Rectal smooth muscle tissue (tissue), 1 donor: Measurements from ENCODE around the gene NUP214.
"Not testable (repeated sequence)": the region's sequence is repeated elsewhere in the genome, so short reads cannot be mapped to it uniquely, and the experiment has no call there.

Experiments used
- H3K27ac ChIP-seq: one replicate; pipeline ENCODE4 v1.7.0; 2013; ENCODE audit warnings: low read depth, low read length, inconsistent platforms
- H3K27me3 ChIP-seq: one replicate; pipeline ENCODE4 v1.7.0; 2013; ENCODE audit warnings: low read length; ENCODE audit not compliant: control insufficient read depth, insufficient read depth
- H3K36me3 ChIP-seq: one replicate; pipeline ENCODE4 v1.7.0; 2013; ENCODE audit warnings: low read length; ENCODE audit not compliant: control insufficient read depth, insufficient read depth
- H3K4me1 ChIP-seq: one replicate; pipeline ENCODE4 v1.7.0; 2013; ENCODE audit warnings: low read length; ENCODE audit not compliant: control insufficient read depth, insufficient read depth
- H3K4me3 ChIP-seq: one replicate; pipeline ENCODE4 v1.7.0; 2013; ENCODE audit warnings: low read length
- H3K9ac ChIP-seq: one replicate; pipeline ENCODE4 v1.7.0; 2013; ENCODE audit warnings: low read length

NUP214 gene

DNA sequence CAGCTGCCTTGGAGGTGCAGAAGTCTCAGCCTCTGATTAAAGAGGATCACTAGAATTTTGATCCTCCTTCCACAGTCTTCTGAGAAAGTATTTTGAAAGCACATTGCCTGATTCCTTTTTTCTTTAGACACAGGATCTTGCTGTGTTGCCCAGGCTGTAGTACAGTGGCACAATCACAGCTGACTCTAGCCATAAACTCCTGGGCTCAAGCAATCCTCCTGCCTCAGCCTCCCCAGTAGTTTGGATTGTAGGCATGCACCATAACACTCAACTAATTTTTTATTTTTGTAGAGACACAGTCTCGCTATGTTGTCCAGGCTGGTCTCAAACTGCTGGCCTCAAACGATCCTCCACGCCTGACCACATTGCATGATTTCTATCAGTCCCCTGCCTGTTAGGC lies 76.5 kb downstream of the NUP214 start:
- Histone ChIP-seq H3K9ac (no peak overlapping the region), H3K27ac (no peak overlapping the region), H3K36me3 (peaks cover 36% of the 10 kb centered on the region), H3K4me3 (no peak overlapping the region), H3K4me1 (no peaks in the 10 kb centered on the region), H3K27me3 (no peaks in the 10 kb centered on the region)

DNA sequence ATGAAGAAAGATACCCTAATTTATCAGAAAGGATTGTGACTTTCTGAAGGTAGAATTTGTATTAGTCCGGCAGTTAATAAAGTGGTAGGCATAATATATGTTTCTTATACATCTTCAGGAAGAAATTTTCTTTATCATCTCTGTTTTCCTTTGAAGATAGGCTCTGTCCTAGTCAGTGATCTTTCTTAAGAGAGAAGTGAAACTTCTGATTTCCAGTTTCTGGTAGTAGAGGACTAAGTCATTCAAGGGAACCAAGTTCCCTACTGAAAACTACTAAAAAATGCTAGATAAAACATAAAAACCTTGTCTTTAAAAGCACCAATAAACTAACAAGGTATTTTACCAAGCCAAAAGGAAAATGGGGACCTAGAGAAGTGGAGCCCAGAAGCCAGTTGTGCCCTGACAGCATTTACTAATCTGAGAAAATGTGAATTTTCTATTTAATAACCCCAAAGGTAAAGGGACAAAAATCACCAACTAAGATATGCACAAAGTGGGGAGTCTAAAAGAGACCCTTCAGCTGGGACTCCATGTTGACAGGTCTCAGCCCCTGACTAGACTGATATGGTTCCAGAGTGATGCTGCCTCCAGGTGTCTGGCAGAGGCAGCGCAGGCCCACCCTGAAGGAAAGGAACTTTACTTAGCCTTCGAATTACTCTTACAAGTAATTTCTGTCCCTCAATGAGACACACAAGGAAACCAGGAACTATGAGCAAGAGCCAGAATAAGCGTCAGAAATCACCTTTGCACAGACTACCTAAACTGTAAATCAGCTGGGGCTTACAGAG lies 78.2 kb downstream of the NUP214 start:
- H3K4me3 ChIP-seq, result no peak overlapping the region
- no peak overlapping the region for H3K9ac ChIP-seq
- H3K27ac ChIP-seq, result no peak overlapping the region
- H3K27me3 ChIP-seq, result no peaks in the 10 kb centered on the region
- peaks cover 25% of the 10 kb centered on the region for H3K36me3 ChIP-seq
- H3K4me1 ChIP-seq, result no peaks in the 10 kb centered on the region

DNA sequence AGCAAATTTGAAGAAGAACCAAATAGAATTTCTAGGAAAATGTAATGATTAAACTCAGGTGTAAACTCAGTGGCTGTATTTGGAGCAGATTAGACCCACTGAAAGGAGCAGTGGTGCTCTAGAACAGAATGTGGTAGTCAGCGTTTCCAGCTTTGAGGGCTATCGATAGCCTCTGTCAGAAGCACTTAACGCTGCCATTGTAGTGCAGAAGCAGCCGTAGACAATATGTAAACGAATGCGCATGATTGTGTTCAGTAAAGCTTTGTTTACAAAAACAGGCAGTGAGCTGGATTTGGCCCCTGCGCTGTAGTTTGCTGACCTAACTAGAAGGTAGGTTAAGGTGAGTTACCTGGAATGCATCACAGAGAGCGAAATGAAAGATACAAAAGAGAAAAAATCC lies 78.9 kb downstream of the NUP214 start:
- H3K27me3 ChIP-seq, result no peaks in the 10 kb centered on the region
- no peak overlapping the region for H3K4me3 ChIP-seq
- H3K9ac ChIP-seq, result no peak overlapping the region
- H3K27ac ChIP-seq, result no peak overlapping the region
- H3K4me1 ChIP-seq, result no peaks in the 10 kb centered on the region
- peaks cover 19% of the 10 kb centered on the region for H3K36me3 ChIP-seq

DNA sequence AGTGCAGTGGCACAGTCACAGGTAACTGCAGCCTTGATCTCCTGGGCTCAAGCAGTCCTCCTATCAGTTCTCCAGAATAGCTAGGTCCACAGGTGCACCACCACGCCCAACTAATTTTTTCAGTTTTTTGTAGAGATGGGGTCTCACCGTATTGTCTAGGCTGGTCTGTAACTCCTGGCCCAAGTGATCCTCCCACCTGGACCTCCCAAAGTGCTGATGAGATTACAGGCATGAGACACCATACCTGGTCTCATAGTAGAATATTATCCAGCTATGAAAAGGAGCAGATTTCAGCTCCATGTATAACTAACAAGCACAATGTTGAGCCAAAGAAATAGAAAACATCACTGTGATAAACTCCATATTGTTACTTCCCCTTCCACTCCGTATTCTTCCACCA lies 81.1 kb downstream of the NUP214 start:
- no peaks in the 10 kb centered on the region for H3K4me1 ChIP-seq
- H3K9ac ChIP-seq, result no peak overlapping the region
- no peaks in the 10 kb centered on the region for H3K27me3 ChIP-seq
- H3K27ac ChIP-seq, result no peak overlapping the region
- H3K36me3 ChIP-seq, result peaks cover 18% of the 10 kb centered on the region
- no peak overlapping the region for H3K4me3 ChIP-seq

DNA sequence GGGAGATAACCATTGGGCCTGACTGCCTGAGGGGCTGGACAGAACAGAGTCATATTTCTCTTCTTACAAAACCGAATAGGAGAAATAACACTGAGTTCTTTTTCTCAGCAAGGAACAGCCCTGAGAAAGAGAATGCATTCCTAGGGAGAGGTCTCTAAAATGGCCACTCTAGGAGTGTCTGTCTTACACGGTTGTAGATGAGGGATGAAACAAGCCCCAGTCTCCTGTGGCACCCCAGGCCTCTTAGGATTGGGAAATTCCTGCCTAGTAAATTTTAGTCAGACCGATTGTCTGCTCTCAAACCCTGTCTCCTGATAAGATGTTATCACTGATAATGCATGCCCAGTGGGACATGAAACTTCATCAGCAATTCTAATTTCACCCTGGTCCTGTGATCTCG lies 86.5 kb downstream of the NUP214 start:
- H3K4me3 ChIP-seq, H3K4me1 ChIP-seq, H3K36me3 ChIP-seq, H3K27me3 ChIP-seq, H3K9ac ChIP-seq, H3K27ac ChIP-seq: not testable (repeated sequence)

DNA sequence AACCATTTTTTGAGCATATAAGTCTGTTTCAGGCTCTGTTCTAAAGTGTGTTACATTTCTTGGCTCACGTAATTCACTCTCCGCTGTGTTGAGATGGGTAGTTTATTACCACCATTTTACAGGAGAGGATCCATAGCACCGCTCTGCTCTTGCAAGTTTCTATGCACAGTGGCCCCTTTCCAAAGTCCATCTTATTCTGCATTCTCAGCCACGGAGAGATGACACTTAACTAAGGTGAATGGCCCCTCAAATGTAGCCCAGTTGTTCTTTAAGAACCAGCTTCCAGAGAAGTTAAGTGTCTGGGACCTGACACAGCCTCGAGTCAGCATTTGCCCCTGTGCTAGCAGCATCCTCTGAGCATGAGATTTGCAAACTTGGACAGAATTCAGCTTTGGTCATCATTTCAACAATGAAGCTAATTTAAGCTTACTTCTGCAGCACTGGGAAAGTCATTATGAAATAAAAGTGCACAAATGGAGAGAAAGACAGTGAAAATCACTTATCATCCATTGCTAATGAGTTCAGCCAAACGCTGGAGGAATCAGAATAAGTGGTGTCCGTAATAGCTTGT lies 89.0 kb downstream of the NUP214 start:
- no peak overlapping the region for H3K27ac ChIP-seq
- H3K4me3 ChIP-seq, result no peak overlapping the region
- no peaks in the 10 kb centered on the region for H3K27me3 ChIP-seq

DNA sequence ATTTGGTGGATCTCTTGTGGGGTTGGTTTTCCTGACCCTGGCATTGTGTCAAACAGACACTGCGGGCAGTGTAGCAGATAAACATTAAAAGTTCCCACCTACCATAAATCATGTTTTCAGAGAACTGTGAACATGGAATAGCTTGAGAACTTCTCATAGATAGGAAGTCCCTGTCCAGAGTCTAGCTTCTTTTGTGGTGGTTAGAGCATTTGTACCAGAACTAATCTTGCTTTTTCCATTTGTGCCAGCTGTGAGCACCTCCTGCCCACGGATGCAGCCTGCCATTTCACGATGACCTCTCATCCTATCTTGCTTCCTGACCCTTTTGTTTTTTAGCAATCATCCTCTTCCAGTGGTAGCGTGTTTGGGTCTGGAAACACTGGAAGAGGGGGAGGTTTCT lies 89.5 kb downstream of the NUP214 start:
- Histone ChIP-seq H3K9ac (no peak overlapping the region), H3K27ac (peak overlapping the region; percentile 17)

More for the DNA sequence above, 89.0 kb downstream of the NUP214 start:
- Histone ChIP-seq H3K4me1 (peaks cover 11% of the 10 kb centered on the region), H3K9ac (no peak overlapping the region), H3K36me3 (peaks cover 5% of the 10 kb centered on the region)

DNA sequence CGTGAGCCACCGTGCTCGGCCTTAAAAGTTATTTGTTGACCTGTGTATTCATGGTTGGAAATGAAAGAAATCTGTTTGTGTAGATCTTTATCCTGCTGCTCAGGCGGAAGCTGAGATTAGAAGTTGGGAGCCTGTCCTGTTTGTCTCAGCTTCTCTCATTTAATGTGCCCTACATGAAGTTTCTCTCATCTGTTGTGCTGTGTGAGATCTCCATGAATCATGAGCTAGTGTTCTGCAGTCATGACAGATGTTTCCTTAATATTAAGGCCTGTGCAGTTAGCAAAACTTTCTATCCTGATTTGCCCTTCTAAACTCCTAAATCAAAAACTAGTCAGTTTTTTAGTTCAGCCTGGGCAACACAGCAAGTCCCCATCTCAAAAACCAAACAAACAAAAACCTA lies 91.4 kb downstream of the NUP214 start:
- H3K4me1 ChIP-seq, result peaks cover 11% of the 10 kb centered on the region
- H3K4me3 ChIP-seq, result no peak overlapping the region
- H3K36me3 ChIP-seq, result peaks cover 2% of the 10 kb centered on the region
- H3K9ac ChIP-seq, result no peak overlapping the region
- no peaks in the 10 kb centered on the region for H3K27me3 ChIP-seq
- H3K27ac ChIP-seq, result peak overlapping the region; percentile 16

More for the DNA sequence above, 89.5 kb downstream of the NUP214 start:
- Histone ChIP-seq H3K4me1 (peaks cover 11% of the 10 kb centered on the region), H3K4me3 (no peak overlapping the region), H3K27me3 (no peaks in the 10 kb centered on the region), H3K36me3 (peaks cover 5% of the 10 kb centered on the region)

DNA sequence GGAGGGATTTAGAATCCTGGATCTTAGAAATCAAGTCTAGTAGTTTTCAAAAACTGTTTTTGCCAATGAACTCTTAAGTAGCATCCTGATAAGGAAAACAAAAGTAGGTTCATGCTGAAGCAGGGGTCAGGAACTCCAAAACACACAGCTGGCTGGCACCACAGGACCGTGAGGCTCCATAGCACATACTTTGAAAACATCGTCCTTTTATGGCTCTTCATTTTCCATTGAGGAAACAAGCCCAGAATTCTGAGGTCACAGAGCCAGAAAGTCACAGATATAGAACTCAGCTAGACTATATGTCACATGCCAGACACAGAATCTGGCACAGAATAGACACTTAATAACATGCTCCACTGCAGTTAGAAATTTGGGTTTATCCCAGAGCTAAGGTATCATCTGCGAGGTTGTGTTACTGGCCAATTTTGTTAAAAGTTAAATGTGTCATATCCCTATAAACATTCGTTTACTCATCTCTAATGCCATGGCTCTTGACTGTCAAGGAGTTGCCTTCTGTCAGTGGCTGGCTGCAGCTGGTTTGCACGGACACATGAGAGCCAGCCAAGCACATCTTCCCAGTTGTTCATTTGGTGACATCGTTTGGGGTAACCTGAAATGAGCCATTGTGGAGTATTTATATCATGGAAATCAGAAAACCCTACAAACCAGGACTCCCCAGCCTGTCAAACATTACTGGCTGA lies 92.1 kb downstream of the NUP214 start:
- Histone ChIP-seq H3K4me3 (no peak overlapping the region), H3K4me1 (peaks cover 11% of the 10 kb centered on the region), H3K36me3 (peaks cover 2% of the 10 kb centered on the region), H3K27ac (peak overlapping the region; percentile 16), H3K9ac (no peak overlapping the region), H3K27me3 (no peaks in the 10 kb centered on the region)

DNA sequence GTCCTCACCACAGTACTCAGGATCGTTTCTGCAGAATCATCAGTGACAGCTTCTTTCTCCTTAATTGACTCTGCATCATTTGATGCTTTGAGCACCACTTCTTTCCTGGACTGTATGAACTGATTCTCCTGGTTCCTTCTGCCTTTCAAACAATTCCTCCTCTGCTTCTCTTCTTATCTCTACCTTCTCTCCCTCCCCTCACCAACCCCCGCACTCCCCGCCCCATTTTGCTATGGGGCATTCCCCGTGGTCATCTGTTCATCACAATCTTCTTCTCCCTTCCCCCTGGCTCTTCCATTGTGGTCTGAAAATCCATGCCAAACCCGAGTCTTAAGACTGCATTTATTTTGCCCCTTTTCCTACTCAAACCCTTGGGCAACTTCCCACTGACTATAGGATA lies 93.0 kb downstream of the NUP214 start:
- H3K4me3 ChIP-seq, result no peak overlapping the region
- no peak overlapping the region for H3K27ac ChIP-seq
- H3K9ac ChIP-seq, result no peak overlapping the region
- peaks cover 2% of the 10 kb centered on the region for H3K36me3 ChIP-seq
- no peaks in the 10 kb centered on the region for H3K27me3 ChIP-seq
- peaks cover 11% of the 10 kb centered on the region for H3K4me1 ChIP-seq

DNA sequence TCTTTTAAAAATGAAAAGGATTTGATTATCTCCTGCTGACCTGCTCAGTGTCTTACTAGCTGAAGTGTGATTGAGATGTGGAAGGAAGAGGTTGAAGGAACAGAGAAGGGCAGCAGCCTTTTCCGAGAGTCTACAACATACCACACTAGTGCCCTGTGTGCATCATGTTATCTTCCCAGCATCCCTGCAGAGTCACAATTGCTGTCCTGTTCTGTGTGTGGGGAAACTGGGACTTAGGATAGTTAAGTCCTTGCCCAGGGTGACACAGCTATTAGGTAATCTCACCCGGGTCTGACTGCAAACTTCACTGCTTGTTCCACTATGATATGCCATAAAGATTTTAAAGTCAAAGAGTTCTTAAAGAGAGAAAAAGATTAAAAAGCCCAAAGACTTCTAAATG lies 95.1 kb downstream of the NUP214 start:
- no peak overlapping the region for H3K9ac ChIP-seq
- H3K27ac ChIP-seq, result no peak overlapping the region
- H3K27me3 ChIP-seq, result no peaks in the 10 kb centered on the region
- peaks cover 2% of the 10 kb centered on the region for H3K36me3 ChIP-seq
- no peak overlapping the region for H3K4me3 ChIP-seq
- H3K4me1 ChIP-seq, result peaks cover 4% of the 10 kb centered on the region

DNA sequence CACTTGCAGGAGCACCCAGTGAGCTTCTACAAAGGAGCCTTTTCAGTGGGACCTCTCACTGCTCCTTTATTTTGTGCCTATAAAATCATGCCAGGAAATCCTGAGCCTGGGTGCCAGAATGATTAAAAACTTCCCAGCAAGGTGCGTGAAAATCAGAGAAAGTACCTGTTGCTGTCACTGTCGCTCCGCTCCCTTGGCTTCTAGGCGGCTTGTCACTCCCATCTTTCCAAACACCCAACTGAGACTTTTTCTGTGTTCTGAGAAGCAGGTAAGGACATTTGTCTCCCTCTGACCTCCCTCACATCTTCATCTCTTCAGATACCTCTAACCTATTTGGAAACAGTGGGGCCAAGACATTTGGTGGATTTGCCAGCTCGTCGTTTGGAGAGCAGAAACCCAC lies 97.1 kb downstream of the NUP214 start:
- Histone ChIP-seq H3K4me1 (peaks cover 4% of the 10 kb centered on the region), H3K36me3 (peaks cover 2% of the 10 kb centered on the region), H3K9ac (no peak overlapping the region), H3K27me3 (no peaks in the 10 kb centered on the region), H3K4me3 (no peak overlapping the region), H3K27ac (no peak overlapping the region)
